Psoas muscle (tissue), 8 donors: ENCODE results near the gene BMP8A. TPM values are rescaled to one million over a fixed set of nuclear protein-coding genes. Genes with fewer than 3 reads are reported as not detected.

Source experiments
- ATAC-seq, 4 donors: fragments of 200-7000 bp; cut with Tn5 transposase; one replicate each; pipeline ENCODE4 v1.9.1; 2020; ENCODE audit warnings: moderate library complexity in 3 of 4, mild to moderate bottlenecking in 2 of 4
- DNase-seq, 2 donors: peaks; one replicate each; pipeline ENCODE4 v3.0.0-alpha.2; 2020
- H3K27ac ChIP-seq: fragments of 200-600 bp; one replicate; pipeline ENCODE4 v1.8.0; 2022
- H3K27me3 ChIP-seq, 3 donors: fragments of 200-600 bp in 1 of 3; one replicate each; pipeline versions ENCODE4 v1.6.1 to v1.8.0; 2013 to 2022; ENCODE audit warnings: low read length in 2 of 3, mild to moderate bottlenecking in 2 of 3, moderate library complexity in 1 of 3; ENCODE audit not compliant: insufficient read depth in 3 of 3
- H3K36me3 ChIP-seq, 2 donors: fragments of 200-600 bp in 1 of 2; one replicate each; pipeline versions ENCODE4 v1.6.1 to v1.8.0; 2013 to 2022; ENCODE audit warnings: low read depth in 1 of 2, mild to moderate bottlenecking in 1 of 2, moderate library complexity in 1 of 2; ENCODE audit not compliant: insufficient read depth in 1 of 2
- H3K4me1 ChIP-seq: fragments of 200-600 bp; one replicate; pipeline ENCODE4 v1.8.0; 2022
- H3K4me3 ChIP-seq: fragments of 200-600 bp; one replicate; pipeline ENCODE4 v1.8.0; 2022; ENCODE audit warnings: mild to moderate bottlenecking
- H3K9me3 ChIP-seq: fragments of 200-600 bp; one replicate; pipeline ENCODE4 v1.8.0; 2022
- WGBS, 3 donors: extraction: QIAGEN DNeasy Blood & Tissue Kit; methylation state at CpG; one replicate each; pipeline versions ENCODE4 v1.1.6 to v1.1.7; 2013; 5-methylcytosine and 5-hydroxymethylcytosine counted together
- intact Hi-C, 2 donors: fragments of 100-400 bp; cut with DNase I; formaldehyde crosslinking; loops; one replicate each; pipeline versions ENCODE4 v1.11.0 to v1.14.2; 2022
- polyA plus RNA-seq, 3 donors: library from polyadenylated mRNA; stranded (reverse); fragments of 200-250 nt; gene quantifications; one replicate each; pipeline ENCODE4 v1.2.3, GENCODE V29; 2013
- total RNA-seq, 4 donors: library from RNA; stranded (reverse); fragmentation: NEBNext Ultra II Directional in 2 of 4; extraction: Animal tissue kit (Norgen Biotek cat#: 25700) in 2 of 4; gene quantifications; one replicate each; pipeline versions ENCODE4 v1.2.1 to v1.2.4, GENCODE V29; 2021 to 2023
- TF ChIP-seq, protein P1 (sequence below): fragments of 200-600 bp; IDR thresholded peaks from one replicate; pipeline ENCODE4 v1.8.0; 2022; ENCODE audit warnings: antibody characterized with exemption
- donor health status: healthy with polysubstance abuse.
- donor health status: DM: no; HTN: no; CAD: no; lungs with moderate emphysema.
- donor health status: Bipolar disorder and iron deficiency.
- donor health status: healthy.
- donor health status: DM: yes; HTN: yes; CAD: no.
- donor health status: DM: no; HTN: no; CAD: no.
- donor health status: DM: no; HTN: no; CAD: no.
- donor health status: DM: yes; HTN: yes; CAD: no.

The BMP8A gene
- total and polyA plus RNA-seq, 7 donors = 0.04 TPM; not detected in 6

- H3K4me1 ChIP-seq = no peaks in the 10 kb centered on the region
- no peak overlapping the region for H3K4me3 ChIP-seq
- intact Hi-C loops = no loop called here
- TF ChIP-seq, protein P1, sequence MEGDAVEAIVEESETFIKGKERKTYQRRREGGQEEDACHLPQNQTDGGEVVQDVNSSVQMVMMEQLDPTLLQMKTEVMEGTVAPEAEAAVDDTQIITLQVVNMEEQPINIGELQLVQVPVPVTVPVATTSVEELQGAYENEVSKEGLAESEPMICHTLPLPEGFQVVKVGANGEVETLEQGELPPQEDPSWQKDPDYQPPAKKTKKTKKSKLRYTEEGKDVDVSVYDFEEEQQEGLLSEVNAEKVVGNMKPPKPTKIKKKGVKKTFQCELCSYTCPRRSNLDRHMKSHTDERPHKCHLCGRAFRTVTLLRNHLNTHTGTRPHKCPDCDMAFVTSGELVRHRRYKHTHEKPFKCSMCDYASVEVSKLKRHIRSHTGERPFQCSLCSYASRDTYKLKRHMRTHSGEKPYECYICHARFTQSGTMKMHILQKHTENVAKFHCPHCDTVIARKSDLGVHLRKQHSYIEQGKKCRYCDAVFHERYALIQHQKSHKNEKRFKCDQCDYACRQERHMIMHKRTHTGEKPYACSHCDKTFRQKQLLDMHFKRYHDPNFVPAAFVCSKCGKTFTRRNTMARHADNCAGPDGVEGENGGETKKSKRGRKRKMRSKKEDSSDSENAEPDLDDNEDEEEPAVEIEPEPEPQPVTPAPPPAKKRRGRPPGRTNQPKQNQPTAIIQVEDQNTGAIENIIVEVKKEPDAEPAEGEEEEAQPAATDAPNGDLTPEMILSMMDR = no peak
- H3K27me3 ChIP-seq = no peaks in the 10 kb centered on the region
- H3K27ac ChIP-seq = no peak overlapping the region
- WGBS, 3 donors = 72 to 80% (median 78%) methylated on average over 5 of the region's 5 CpGs
- DNase-seq (no peak), ATAC-seq (no peak)
- H3K36me3 ChIP-seq = peaks cover 11 to 95% of the 10 kb centered on the region in 2 donors
- H3K9me3 ChIP-seq = no peaks in the 10 kb centered on the region
Measured at GRCh38 chr1:39478126-39478915, 13.1 kb upstream of the BMP8A start.

DNA sequence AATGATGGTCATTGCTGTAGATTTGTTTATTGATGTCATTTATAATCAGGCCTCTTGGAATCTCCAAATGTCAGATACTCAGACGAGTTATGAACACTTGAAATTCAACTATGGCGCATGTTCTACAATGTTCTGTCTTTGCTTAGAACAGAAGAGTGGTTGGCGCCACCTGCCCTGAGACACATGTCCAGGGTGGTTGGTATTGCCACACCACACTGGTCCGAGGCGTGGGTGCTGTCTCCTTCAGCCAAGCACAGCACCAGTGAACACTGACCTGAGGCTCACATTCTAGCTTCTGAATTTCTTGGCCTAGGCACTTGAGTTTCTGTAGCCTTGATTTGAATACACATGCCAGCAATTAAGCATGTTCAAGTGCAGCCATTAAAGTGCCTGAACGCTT, 10.1 kb upstream of the BMP8A start:
- DNase-seq (no peak), ATAC-seq (no peak)
- WGBS, 3 donors = 89 to 94% (median 94%) methylated on average over 6 of the region's 6 CpGs
- Histone ChIP-seq H3K27ac (no peak overlapping the region), H3K27me3 (no peaks in the 10 kb centered on the region), H3K4me1 (no peaks in the 10 kb centered on the region), H3K4me3 (no peak overlapping the region), H3K36me3 (peaks cover 14 to 99% of the 10 kb centered on the region in 2 donors), H3K9me3 (no peaks in the 10 kb centered on the region)
- intact Hi-C loops = no loop called here
- TF ChIP-seq, protein P1 = no peak

DNA sequence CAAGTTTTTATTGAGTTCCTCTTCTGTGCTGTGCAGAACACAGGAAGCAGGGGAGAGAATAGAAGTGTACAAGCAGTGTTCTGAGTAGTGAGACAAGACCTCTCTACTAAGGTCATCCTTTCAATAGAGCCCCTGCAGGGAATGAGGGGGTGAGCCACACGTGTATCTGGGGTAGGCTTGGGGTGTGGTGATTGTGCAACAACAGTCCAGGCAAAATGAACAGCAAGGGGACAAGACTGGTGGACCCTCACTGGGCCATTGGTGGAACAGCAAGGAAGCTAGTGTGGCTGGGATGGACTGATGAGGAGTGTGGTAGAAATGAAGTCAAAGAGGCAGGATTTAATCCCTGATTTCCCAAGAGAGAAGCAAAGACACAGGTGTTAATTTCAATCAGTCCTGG, 8.2 kb upstream of the BMP8A start:
- Histone ChIP-seq H3K27me3 (no peaks in the 10 kb centered on the region), H3K36me3 (peaks cover 14 to 100% of the 10 kb centered on the region in 2 donors)

DNA sequence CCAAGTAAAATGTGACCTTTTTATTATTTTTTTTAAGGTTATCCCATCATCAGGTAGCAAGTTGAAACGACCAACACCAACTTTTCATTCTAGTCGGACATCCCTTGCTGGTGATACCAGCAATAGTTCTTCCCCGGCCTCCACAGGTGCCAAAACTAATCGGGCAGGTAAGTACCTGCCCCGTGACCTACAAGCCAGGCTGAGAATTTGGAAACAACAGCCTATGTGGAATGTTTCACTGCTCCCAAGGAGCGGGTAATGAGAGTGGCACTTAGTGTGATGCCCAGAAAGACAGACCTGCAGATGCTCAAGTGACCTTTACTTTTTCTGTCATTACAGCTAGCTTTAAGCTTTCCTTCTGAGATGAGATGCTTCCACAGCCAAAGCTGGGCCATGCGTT, 6.9 kb upstream of the BMP8A start:
- Histone ChIP-seq H3K4me3 (no peak overlapping the region), H3K36me3 (peaks cover 14 to 88% of the 10 kb centered on the region in 2 donors), H3K27ac (no peak overlapping the region), H3K27me3 (no peaks in the 10 kb centered on the region), H3K9me3 (no peaks in the 10 kb centered on the region), H3K4me1 (no peaks in the 10 kb centered on the region)
- WGBS, 3 donors = 93 to 95% (median 95%) methylated on average over 7 of the region's 7 CpGs
- intact Hi-C loops = no loop called here
- TF ChIP-seq, protein P1 = no peak
- DNase-seq (no peak), ATAC-seq (no peak)

More for the DNA sequence above, 8.2 kb upstream of the BMP8A start:
- intact Hi-C loops = no loop called here
- TF ChIP-seq, protein P1 = no peak
- Histone ChIP-seq H3K9me3 (no peaks in the 10 kb centered on the region), H3K27ac (no peak overlapping the region), H3K4me1 (no peaks in the 10 kb centered on the region), H3K4me3 (no peak overlapping the region)
- ATAC-seq = no peak
- 32 to 45% (median 43%) methylated on average over 1 of the region's 1 CpG for WGBS, 3 donors
- no peak for DNase-seq
